Endodermal cell (in vitro differentiated cells): ENCODE data around the gene RDH11. TPM values are rescaled to one million over a fixed set of nuclear protein-coding genes. Genes with fewer than 3 reads are reported as not detected.

Experiments
- DNase-seq: peaks from one replicate; pipeline ENCODE4 v3.0.0-alpha.2; 2017
- H3K27ac ChIP-seq: 2 replicates; pipeline ENCODE4 v1.5.1; 2013; ENCODE audit warnings: mild to moderate bottlenecking, low read depth, low read length, moderate library complexity
- H3K27me3 ChIP-seq: 2 replicates; pipeline ENCODE4 v1.6.1; 2013; ENCODE audit warnings: mild to moderate bottlenecking, low read length, moderate library complexity; ENCODE audit not compliant: insufficient read depth, control insufficient read depth, poor library complexity, severe bottlenecking
- H3K36me3 ChIP-seq: 2 replicates; pipeline ENCODE4 v1.7.0; 2013; ENCODE audit warnings: mild to moderate bottlenecking, low read length, moderate library complexity; ENCODE audit not compliant: control insufficient read depth, insufficient read depth
- H3K4me1 ChIP-seq: one replicate; pipeline ENCODE4 v1.7.0; 2013; ENCODE audit warnings: low read length; ENCODE audit not compliant: control insufficient read depth, insufficient read depth
- H3K4me3 ChIP-seq: 2 replicates; pipeline ENCODE4 v1.5.1; 2013; ENCODE audit warnings: mild to moderate bottlenecking, low read length, moderate library complexity
- H3K9ac ChIP-seq: 2 replicates; pipeline ENCODE4 v1.6.1; 2013; ENCODE audit warnings: mild to moderate bottlenecking, low read length, moderate library complexity; ENCODE audit not compliant: poor library complexity, severe bottlenecking; ENCODE audit errors: extremely low read depth
- H3K9me3 ChIP-seq: 2 replicates; pipeline ENCODE4 v1.6.1; 2013; ENCODE audit warnings: mild to moderate bottlenecking, low read length, moderate library complexity; ENCODE audit not compliant: control insufficient read depth
- H3K27ac Mint-ChIP-seq: 2 replicates; pipeline ENCODE4 v1.8.0; 2020; ENCODE audit warnings: mixed read lengths
- H3K27me3 Mint-ChIP-seq: 2 replicates; pipeline ENCODE4 v1.8.0; 2021; ENCODE audit warnings: mild to moderate bottlenecking, mixed read lengths; ENCODE audit not compliant: insufficient read depth
- H3K36me3 Mint-ChIP-seq: 2 replicates; pipeline ENCODE4 v1.8.0; 2020; ENCODE audit warnings: low read depth, mixed read lengths
- H3K4me1 Mint-ChIP-seq: 2 replicates; pipeline ENCODE4 v1.8.0; 2020; ENCODE audit warnings: mixed read lengths
- H3K4me3 Mint-ChIP-seq: 2 replicates; pipeline ENCODE4 v1.8.0; 2020; ENCODE audit warnings: mild to moderate bottlenecking, moderate library complexity, mixed read lengths
- H3K9me3 Mint-ChIP-seq: 2 replicates; pipeline ENCODE4 v1.8.0; 2020; ENCODE audit warnings: mild to moderate bottlenecking, mixed read lengths
- CTCF ChIP-seq: fragments of 200-600 bp; sonication (generic); conservative IDR thresholded peaks from 2 replicates; pipeline ENCODE4 v1.5.0; 2021; ENCODE audit warnings: antibody characterized with exemption, mild to moderate bottlenecking
- WGBS, 2 experiments: methylation state at CpG; one replicate each; pipeline versions ENCODE4 v1.1.5 to v1.1.7; 2013; ENCODE audit warnings: missing lambda C conversion rate in 2 of 2, mixed read lengths in 1 of 2; ENCODE audit not compliant: insufficient coverage in 1 of 2, insufficient read length in 1 of 2; 5-methylcytosine and 5-hydroxymethylcytosine counted together
- total RNA-seq, 2 donors: library from RNA; stranded (reverse); fragmentation: NEBNext Ultra II Directional in 1 of 2; extraction: Animal tissue kit (Norgen Biotek cat#: 25700) in 1 of 2; gene quantifications; 2 replicates in 1 of 2; 3 replicates in 1 of 2; pipeline ENCODE4 v1.2.1, GENCODE V29; 2021

The RDH11 gene
- total RNA-seq, 2 donors from 2014 or later: 73.5 to 75.0 TPM

DNA sequence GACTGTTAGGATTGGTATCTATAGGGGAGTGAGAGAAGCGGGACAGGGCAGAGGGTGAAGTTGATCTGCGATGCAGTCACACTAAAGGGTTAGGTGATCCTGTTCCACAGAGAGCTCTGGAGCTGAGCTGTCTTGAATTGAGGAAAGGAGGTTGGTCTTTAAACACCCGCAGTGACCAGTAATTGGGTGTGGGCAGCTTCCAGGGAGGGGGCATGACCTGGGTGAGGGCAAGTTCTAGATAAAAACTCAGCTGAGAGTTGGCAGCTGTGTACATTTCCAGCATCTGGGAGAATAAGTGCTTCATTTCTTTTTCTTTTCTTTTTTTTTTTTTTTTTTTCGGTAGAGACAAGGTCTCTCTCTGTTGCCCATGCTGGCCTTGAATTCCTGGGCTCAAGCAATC, 41.2 kb upstream of the RDH11 start:
- Mint-ChIP-seq H3K27ac (no peak overlapping the region), H3K36me3 (no peaks in the 10 kb centered on the region), H3K9me3 (no peaks in the 10 kb centered on the region), H3K27me3 (peaks cover 1% of the 10 kb centered on the region), H3K4me1 (no peaks in the 10 kb centered on the region), H3K4me3 (no peak overlapping the region)
- Histone ChIP-seq H3K27ac (no peak overlapping the region), H3K36me3 (no peaks in the 10 kb centered on the region), H3K9me3 (no peaks in the 10 kb centered on the region), H3K27me3 (no peaks in the 10 kb centered on the region), H3K4me1 (no peaks in the 10 kb centered on the region), H3K9ac (no peak overlapping the region), H3K4me3 (no peak overlapping the region)
- 89 to 93% methylated on average over 2 to 3 of the region's 4 CpGs for WGBS, 2 experiments
- TF ChIP-seq CTCF: no peak
- DNase-seq: no peak

GRCh38 chr14:67735336-67736147, 40.0 kb upstream of the RDH11 start:
- Histone ChIP-seq H3K4me3 (no peak overlapping the region), H3K27ac (no peak overlapping the region), H3K36me3 (no peaks in the 10 kb centered on the region), H3K27me3 (no peaks in the 10 kb centered on the region), H3K4me1 (no peaks in the 10 kb centered on the region), H3K9ac (no peak overlapping the region), H3K9me3 (no peaks in the 10 kb centered on the region)
- Mint-ChIP-seq H3K36me3 (no peaks in the 10 kb centered on the region), H3K27me3 (no peaks in the 10 kb centered on the region), H3K4me1 (no peaks in the 10 kb centered on the region), H3K9me3 (no peaks in the 10 kb centered on the region), H3K4me3 (no peak overlapping the region), H3K27ac (no peak overlapping the region)
- DNase-seq: no peak
- 96 to 100% methylated on average over 3 to 10 of the region's 10 CpGs for WGBS, 2 experiments
- no peak for TF ChIP-seq CTCF

- Histone ChIP-seq H3K9ac (no peak overlapping the region), H3K9me3 (no peaks in the 10 kb centered on the region), H3K4me1 (no peaks in the 10 kb centered on the region), H3K4me3 (no peak overlapping the region), H3K36me3 (no peaks in the 10 kb centered on the region), H3K27ac (no peak overlapping the region), H3K27me3 (no peaks in the 10 kb centered on the region)
- DNase-seq: peak; percentile 61
- 53 to 87% methylated on average over 2 to 3 of the region's 3 CpGs for WGBS, 2 experiments
- H3K9me3 Mint-ChIP-seq: no peaks in the 10 kb centered on the region
- H3K4me3 Mint-ChIP-seq: no peak overlapping the region
- no peaks in the 10 kb centered on the region for H3K36me3 Mint-ChIP-seq
- no peak overlapping the region for H3K27ac Mint-ChIP-seq
- H3K27me3 Mint-ChIP-seq: no peaks in the 10 kb centered on the region
- peaks cover 3% of the 10 kb centered on the region for H3K4me1 Mint-ChIP-seq
- peak; percentile 53 for TF ChIP-seq CTCF
Measured at GRCh38 chr14:67734675-67735074, 39.1 kb upstream of the RDH11 start.
